Right cardiac atrium (tissue), 5 donors: ENCODE measurements around the gene POLR2E. TPM values are rescaled to one million over a fixed set of nuclear protein-coding genes. Genes with fewer than 3 reads are reported as not detected.

ENCODE experiments used
- ATAC-seq, 2 donors: fragments of 200-7000 bp; cut with Tn5 transposase; one replicate each; pipeline versions ENCODE4 v1.8.0 to v1.9.1; 2020; ENCODE audit warnings: moderate library complexity in 2 of 2, mild to moderate bottlenecking in 1 of 2
- DNase-seq, 3 donors: peaks; one replicate each; pipeline ENCODE4 v3.0.0-alpha.2; 2020
- H3K27ac ChIP-seq: one replicate; pipeline ENCODE4 v1.5.1; 2013; ENCODE audit warnings: mild to moderate bottlenecking, low read length, control low read depth, moderate library complexity
- H3K27me3 ChIP-seq: one replicate; pipeline ENCODE4 v1.6.1; 2013; ENCODE audit not compliant: control insufficient read depth, insufficient read depth
- H3K4me1 ChIP-seq: one replicate; pipeline ENCODE4 v1.6.1; 2013; ENCODE audit warnings: low read length; ENCODE audit not compliant: control insufficient read depth, insufficient read depth
- H3K4me3 ChIP-seq: one replicate; pipeline ENCODE4 v1.5.1; 2013; ENCODE audit warnings: low read length, control low read depth
- H3K9me3 ChIP-seq: one replicate; pipeline ENCODE4 v1.6.1; 2013; ENCODE audit warnings: low read length; ENCODE audit not compliant: control insufficient read depth
- WGBS: extraction: QIAGEN DNeasy Blood & Tissue Kit; methylation state at CpG from one replicate; pipeline ENCODE4 v1.1.7; 2013; 5-methylcytosine and 5-hydroxymethylcytosine counted together
- intact Hi-C, 4 donors: fragments of 100-400 bp; cut with DNase I; formaldehyde crosslinking; loops; one replicate each; pipeline versions ENCODE4 v1.11.0 to v1.14.0; 2022 to 2023
- polyA plus RNA-seq: library from polyadenylated mRNA; stranded (reverse); fragments of 200-250 nt; gene quantifications from one replicate; pipeline ENCODE4 v1.2.3, GENCODE V29; 2013
- total RNA-seq, 4 donors: library from RNA; stranded (reverse); fragmentation: NEBNext Ultra II Directional; extraction: Animal tissue kit (Norgen Biotek cat#: 25700); gene quantifications; one replicate each; pipeline ENCODE4 v1.2.1, GENCODE V29; 2021
- donor health status: healthy with polysubstance abuse.
- donor health status: DM: no; HTN: yes; CAD: no.
- donor health status: DM: no; HTN: no; CAD: no.
- donor health status: DM: no; HTN: yes; CAD: no; lungs with severe emphysema.
- donor health status: DM: yes; HTN: yes; CAD: no.

Gene POLR2E
- total and polyA plus RNA-seq, 5 donors: 110 to 179 (median 133) TPM

DNA sequence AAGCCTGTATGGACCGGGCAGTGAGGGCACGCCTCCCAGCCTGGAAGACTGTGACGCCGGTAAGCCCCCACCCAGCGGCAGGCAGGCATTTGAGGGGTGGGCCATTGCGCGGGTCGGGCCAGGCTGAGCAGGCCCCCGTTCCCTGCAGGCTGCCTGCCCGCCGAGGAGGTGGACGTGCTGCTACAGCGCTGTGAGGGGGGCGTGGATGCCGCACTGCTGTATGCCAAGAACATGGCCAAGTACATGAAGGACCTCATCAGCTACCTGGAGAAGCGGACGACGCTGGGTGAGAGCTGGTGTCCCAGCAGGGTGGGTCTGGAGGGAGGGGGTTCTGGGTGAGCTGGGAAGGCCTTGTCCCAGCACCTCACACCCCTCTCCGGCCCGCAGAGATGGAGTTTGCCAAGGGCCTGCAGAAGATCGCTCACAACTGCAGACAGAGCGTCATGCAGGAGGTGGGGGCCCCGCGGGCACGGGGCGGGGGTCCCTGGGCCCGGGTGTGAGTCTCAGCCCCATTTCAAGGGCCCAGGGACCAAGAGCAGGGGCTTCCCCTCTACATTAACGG lies 21.1 kb downstream of the POLR2E start:
- Histone ChIP-seq H3K27ac (no peak overlapping the region), H3K4me3 (no peak overlapping the region), H3K27me3 (no peaks in the 10 kb centered on the region), H3K9me3 (no peaks in the 10 kb centered on the region), H3K4me1 (no peaks in the 10 kb centered on the region)
- intact Hi-C loops: no loop called here
- peak in 1 of 3 donors; percentile 51 for DNase-seq
- no peak for ATAC-seq
- 79% methylated on average over 28 of the region's 28 CpGs for WGBS

DNA sequence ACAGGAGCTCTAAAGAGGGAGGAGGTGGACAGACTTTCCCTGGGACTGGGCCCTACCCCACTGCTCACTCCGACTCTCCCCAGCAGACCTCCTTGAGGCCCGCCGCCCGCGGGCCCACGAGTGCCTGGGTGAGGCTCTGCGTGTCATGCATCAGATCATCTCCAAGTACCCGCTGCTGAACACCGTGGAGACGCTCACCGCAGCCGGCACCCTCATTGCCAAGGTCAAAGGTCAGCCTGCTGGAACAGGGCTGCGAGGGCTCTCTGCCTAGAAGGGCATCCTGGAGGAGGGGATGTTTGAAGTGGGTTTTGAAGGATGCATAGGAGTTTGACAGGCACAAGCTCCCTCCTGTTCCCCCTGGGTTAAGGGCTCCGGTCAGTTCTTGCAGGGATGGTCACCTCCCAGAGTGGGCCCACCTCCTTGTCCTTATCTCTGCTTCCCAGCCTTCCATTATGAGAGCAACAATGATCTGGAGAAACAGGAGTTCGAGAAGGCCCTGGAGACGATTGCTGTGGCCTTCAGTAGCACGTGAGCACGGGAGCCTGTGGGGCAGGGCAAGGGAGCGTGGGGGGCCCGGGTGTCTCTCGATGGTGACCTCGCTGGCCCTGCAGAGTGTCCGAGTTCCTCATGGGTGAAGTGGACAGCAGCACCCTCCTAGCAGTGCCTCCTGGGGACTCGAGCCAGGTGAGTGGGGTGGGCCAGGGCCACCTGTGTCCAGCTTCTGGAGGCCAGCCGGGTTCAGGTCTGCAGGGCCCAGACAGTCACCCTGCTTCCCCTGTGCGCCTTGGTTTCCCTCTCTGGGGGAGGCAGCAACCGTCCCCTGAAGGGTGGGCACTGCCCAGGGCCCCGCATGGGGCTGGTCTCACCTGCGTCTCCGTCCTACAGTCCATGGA lies 21.9 kb downstream of the POLR2E start:
- Histone ChIP-seq H3K4me3 (no peak overlapping the region), H3K4me1 (no peaks in the 10 kb centered on the region), H3K9me3 (no peaks in the 10 kb centered on the region), H3K27ac (no peak overlapping the region), H3K27me3 (no peaks in the 10 kb centered on the region)
- no peak for ATAC-seq
- intact Hi-C loops: no loop called here
- WGBS: 92% methylated on average over 30 of the region's 30 CpGs
- peak in 2 of 3 donors; percentile 39 to 51 for DNase-seq

DNA sequence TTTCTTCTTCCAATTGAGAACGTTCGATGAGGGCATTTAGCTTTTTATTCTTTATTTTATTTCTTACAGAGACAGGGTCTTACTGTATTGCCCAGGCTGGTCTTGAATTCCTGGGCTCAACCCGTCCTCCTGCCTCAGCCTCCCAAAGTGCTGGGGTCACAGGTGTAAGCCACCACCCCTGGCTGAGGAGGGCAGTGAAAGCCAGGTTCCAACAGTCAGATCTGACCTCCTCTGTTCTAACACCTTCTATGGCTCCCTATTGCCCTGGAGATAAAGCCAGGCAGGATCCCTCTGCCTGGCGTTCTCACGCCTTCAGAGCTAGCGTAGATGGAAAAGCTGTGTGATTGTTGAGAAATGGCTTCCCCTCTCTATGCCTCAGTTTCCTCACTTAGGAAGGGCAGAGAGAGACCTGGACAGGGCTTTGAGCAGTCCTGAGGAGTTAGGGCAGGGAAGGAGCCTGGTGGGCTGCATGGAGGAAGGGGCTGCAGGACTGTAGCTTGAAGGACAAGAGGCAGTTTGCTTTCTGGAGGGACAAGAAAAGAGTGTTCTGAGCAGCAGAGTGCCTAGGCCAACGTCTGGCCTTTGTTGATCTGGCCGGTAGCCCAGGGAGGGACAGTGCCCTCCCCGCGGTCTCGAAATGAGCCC lies 22.7 kb downstream of the POLR2E start:
- Histone ChIP-seq H3K27me3 (no peaks in the 10 kb centered on the region), H3K9me3 (no peaks in the 10 kb centered on the region), H3K4me3 (no peak overlapping the region), H3K4me1 (no peaks in the 10 kb centered on the region), H3K27ac (no peak overlapping the region)
- intact Hi-C loops: no loop called here
- ATAC-seq (no peak), DNase-seq (peak in 1 of 3 donors; percentile 5)
- 85% methylated on average over 11 of the region's 11 CpGs for WGBS

DNA sequence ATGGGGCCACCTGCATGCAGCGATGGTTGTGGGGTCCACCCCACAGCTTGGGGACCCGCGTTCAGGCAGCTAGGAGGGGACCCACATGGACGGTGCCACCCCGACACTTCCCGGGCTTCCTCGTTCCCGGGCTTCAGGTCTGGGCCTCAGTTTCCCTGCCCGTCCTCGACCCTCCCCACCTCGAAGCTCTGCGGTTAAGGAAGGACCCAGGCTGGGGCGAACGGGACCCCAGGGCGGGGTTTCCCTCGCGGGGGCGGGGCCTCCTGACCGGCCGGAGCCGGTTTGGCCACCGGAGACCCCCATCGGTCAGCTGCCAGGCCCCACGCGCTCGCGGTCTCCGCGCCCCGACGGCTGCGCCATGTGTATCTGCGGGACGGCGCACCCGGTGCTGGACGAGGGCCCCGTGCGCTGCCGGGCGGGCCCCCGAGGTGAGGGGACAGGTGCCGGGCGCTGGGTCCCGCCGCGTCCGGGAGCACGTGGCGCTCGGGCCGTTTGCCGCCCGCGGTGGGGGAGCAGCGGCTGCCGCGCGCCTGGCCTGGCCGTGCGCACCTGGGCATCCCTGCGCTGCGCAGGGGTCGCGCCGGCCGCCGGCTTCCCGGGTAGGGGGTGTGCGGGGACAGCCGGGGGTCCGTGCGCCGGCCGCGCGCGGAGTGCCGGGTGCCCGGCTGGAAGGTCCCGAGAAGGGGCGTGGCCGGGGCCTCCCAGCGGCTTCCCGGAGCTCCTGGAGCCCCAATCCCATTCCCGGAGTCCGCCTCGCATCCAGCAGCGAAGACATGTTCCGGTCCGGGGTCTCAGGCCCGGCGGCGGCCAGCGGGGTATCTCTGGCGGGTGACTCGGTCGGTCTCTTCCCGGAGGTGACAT lies 24.0 kb downstream of the POLR2E start:
- H3K27ac ChIP-seq: no peak overlapping the region
- no peak overlapping the region for H3K4me3 ChIP-seq
- ATAC-seq (no peak), DNase-seq (peak; percentile 26 to 67 (median 64))
- intact Hi-C loops: no loop called here
- no peaks in the 10 kb centered on the region for H3K9me3 ChIP-seq
- H3K27me3 ChIP-seq: no peaks in the 10 kb centered on the region
- no peaks in the 10 kb centered on the region for H3K4me1 ChIP-seq
- WGBS: 16% methylated on average over 99 of the region's 99 CpGs

DNA sequence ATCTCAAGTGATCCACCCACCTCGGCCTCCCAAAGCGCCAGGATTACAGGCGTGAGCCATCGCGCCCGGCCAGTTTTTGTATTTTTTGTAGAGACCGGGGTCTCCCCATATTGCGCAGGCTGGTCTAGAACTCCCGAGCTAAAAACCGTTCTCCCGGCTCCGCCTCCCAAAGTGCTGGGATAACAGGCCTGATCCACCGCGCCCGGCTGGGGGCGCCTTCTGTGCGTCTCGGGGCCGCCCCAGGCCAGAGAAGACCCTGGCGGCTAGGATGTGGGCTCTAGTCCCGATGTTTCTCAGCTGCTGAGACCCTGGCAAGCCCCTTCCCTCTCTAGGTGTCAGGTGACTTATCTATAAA lies 24.6 kb downstream of the POLR2E start:
- DNase-seq (peak in 1 of 3 donors; percentile 39), ATAC-seq (no peak)
- intact Hi-C loops: no loop called here
- Histone ChIP-seq H3K4me3 (no peak overlapping the region), H3K4me1 (no peaks in the 10 kb centered on the region), H3K9me3 (no peaks in the 10 kb centered on the region), H3K27ac (no peak overlapping the region), H3K27me3 (no peaks in the 10 kb centered on the region)
- 18% methylated on average over 21 of the region's 21 CpGs for WGBS

DNA sequence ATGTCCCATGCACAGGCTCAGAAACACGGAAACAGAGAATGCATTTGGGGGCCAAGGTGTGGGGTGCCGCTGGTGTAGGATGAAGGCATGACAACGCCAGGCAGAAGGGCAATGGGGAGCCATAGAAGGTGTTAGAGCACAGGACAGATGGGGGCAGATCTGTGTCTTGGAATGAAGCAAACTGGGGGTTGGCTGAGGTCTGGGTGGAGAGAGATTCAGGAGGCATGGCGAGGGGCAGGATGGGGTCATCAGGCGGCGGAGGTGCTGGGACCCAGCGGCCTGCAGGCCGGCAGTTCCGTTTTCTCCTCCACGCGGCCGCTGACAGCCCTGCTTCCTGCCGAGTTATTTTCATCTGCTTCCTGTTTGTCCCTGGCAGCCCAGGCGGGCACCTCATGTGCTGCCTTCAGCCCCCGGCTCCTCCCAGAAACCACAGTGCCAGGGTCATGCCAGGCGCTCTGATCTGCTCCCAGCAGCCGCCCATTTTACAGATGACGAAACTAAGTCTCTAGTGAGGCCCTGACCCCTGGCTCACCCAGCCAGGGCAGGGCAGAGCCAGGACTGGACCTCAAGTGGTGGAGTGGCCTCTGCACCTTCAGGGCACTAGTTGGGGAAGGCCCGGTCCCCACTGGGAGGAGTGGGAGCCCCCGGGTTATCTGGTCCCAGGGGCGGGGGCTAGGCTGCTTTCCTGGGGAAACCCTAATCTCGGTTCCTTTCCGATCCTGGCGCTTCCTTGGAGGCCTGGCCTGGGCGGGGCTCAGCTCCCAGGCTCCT lies 26.0 kb downstream of the POLR2E start:
- intact Hi-C loops: no loop called here
- WGBS: 41% methylated on average over 25 of the region's 25 CpGs
- Histone ChIP-seq H3K4me1 (no peaks in the 10 kb centered on the region), H3K27me3 (no peaks in the 10 kb centered on the region), H3K27ac (no peak overlapping the region), H3K4me3 (no peak overlapping the region), H3K9me3 (no peaks in the 10 kb centered on the region)
- DNase-seq (peak; percentile 77 to 90 (median 89)), ATAC-seq (peak; percentile 44 to 70)

DNA sequence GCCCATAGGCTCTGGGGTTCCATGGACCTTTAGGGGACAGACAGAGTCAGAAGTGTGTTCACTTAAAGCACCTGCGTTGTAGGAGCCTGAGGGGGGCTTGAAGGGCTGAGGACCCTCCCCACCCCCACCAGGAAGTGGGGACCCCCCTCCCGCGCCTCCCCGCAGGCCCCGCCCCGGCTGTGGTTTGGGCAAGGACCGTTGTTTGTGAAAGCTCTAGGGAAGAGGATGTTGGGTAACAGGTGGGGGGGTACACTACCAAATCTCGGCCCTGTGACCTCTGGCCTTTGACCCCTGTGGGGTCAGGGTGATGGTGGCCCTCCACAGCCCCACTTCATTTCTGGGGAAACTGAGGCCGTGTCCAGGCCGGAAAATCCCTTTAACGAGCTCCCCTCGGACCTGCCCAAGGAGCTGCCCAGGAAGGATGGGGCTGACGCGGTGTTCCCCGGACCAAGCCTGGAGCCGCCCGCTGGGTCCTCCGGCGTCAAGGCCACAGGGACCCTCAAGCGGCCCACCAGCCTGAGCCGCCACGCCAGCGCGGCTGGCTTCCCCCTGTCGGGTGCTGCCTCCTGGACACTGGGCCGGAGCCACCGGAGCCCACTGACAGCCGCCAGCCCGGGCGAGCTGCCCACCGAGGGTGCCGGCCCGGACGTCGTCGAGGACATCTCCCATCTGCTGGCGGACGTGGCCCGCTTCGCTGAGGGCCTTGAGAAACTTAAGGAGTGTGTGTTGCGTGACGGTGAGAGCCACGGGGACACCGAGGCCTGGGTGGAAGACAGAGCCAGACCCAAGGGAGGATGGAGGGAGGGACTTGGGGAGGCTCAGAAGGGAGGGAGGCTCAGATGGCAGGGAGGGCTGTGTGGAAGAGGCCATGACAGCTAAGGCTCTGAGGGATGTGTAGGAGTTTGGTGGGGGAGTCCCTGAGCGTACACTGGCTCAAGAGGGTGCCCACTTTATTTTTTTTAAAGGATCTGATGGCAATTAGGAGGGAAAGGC lies 26.9 kb downstream of the POLR2E start:
- 67% methylated on average over 45 of the region's 45 CpGs for WGBS
- Histone ChIP-seq H3K4me1 (no peaks in the 10 kb centered on the region), H3K27ac (no peak overlapping the region), H3K4me3 (peak overlapping the region; percentile 48), H3K9me3 (no peaks in the 10 kb centered on the region), H3K27me3 (no peaks in the 10 kb centered on the region)
- DNase-seq (peak; percentile 51 to 84 (median 83)), ATAC-seq (peak in 1 of 2 donors; percentile 6)
- intact Hi-C loops: no loop called here

DNA sequence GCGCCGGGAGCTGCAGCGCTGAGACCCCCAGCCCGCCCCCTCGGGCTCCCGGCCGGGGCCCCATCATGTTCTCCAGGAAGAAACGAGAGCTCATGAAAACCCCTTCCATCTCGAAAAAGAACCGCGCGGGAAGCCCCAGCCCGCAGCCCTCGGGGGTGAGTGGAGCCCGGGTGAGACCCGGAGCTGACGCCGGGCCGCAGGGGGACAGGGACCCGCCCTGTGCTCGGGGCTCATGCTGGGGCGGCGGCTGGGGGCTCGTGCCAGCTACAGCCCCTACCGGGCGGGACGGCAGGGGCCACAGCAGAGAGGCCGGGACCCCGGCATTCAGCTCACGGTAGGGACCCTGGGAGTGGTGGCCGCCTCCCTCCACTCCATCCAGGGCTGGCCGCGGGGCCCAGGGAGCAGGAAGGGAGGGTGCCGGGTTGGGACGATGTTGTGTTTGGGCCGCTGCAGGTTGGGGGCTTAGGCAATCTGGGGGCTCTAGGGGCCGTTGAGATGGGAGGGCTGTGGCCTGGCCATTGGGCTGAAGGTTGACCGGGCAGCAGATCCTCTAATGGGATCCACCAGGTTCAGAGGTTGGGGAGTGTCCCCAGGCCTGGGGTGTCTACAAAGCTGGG lies 27.7 kb downstream of the POLR2E start:
- intact Hi-C loops: no loop called here

DNA sequence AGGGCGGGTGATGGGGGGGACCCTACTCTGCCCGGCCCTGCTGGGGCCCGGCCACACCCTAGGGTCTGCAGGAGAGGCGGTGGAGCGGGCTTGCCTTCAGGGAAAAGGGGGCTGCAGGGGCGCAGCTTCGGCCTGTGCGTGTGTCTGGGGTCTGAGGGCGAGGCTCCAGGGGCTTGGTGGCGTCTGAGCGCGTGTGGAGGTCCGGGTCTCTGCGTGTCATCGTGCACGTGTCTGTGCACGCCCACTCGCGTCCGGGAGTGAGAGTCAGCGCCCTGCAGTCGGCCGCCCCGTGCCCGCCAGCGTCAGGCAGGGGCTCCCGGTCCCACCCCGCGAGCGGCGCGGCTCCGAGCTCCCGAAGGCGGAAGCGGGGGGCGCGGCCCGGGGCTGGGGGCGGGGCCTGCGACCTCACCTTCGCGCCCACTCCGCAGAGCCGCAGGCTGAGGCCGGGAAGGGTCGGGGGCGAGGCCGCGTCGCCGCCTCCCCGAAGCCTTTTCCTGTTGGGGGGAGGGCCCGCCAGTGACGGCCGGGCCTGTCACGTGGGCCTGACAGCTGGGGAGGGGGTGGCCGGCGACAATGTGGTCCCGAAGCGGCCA lies 28.3 kb downstream of the POLR2E start, which contains the start of gene ARHGAP45:
Gene ARHGAP45 (plus strand): TSS at position 420 of the 593 bp plus-strand sequence. CDS start 239 bp downstream, outside the sequence.
- whole genome bisulfite sequencing: 4% methylated on average over 61 of the region's 61 CpGs
- H3K27me3 ChIP-seq: no peaks in the 10 kb centered on the region
- no peaks in the 10 kb centered on the region for H3K4me1 ChIP-seq
- H3K4me3 ChIP-seq: peak within 1 kb of the TSS; percentile 48
- intact Hi-C loops: no loop called here
- H3K27ac ChIP-seq: no peak within 1 kb of the TSS
- ATAC-seq (peak; percentile 1 to 8), DNase-seq (peak; percentile 42 to 84 (median 83))
- H3K9me3 ChIP-seq: no peaks in the 10 kb centered on the region

More for the DNA sequence above, 27.7 kb downstream of the POLR2E start:
- peak; percentile 12 to 64 (median 61) for DNase-seq
- 5% methylated on average over 38 of the region's 38 CpGs for WGBS
- no peaks in the 10 kb centered on the region for H3K27me3 ChIP-seq
- ATAC-seq: peak in 1 of 2 donors; percentile 3
- H3K4me1 ChIP-seq: no peaks in the 10 kb centered on the region
- peak overlapping the region; percentile 48 for H3K4me3 ChIP-seq
- no peak overlapping the region for H3K27ac ChIP-seq
- H3K9me3 ChIP-seq: no peaks in the 10 kb centered on the region
